Non-pigmented ciliary epithelial cell (primary cell): Measurements from ENCODE around the gene IZUMO1R.
"Not testable (repeated sequence)": the region's sequence is repeated elsewhere in the genome, so short reads cannot be mapped to it uniquely, and the experiment has no call there.

Source experiments
- DNase-seq: peaks from one replicate; pipeline ENCODE4 v3.0.0-alpha.2; 2010; ENCODE audit warnings: low read depth

IZUMO1R gene

GRCh38 chr11:94325681-94326080 lies 21.3 kb downstream of the IZUMO1R start:
- DNase-seq = no peak

GRCh38 chr11:94326947-94327346 lies 22.6 kb downstream of the IZUMO1R start:
- DNase-seq = no peak

GRCh38 chr11:94328587-94329080 lies 24.3 kb downstream of the IZUMO1R start:
- DNase-seq = no peak

- no peak for DNase-seq
These were observed 25.1 kb downstream of the IZUMO1R start for GRCh38 chr11:94329501-94329900.

- no peak for DNase-seq
These were observed 26.4 kb downstream of the IZUMO1R start for GRCh38 chr11:94330789-94331188.

- no peak for DNase-seq
These were observed 28.4 kb downstream of the IZUMO1R start for GRCh38 chr11:94332814-94333213.

GRCh38 chr11:94336033-94336432 lies 31.7 kb downstream of the IZUMO1R start:
- no peak for DNase-seq

- no peak for DNase-seq
These were observed 34.3 kb downstream of the IZUMO1R start for GRCh38 chr11:94338651-94339050.

- no peak for DNase-seq
These were observed 37.9 kb downstream of the IZUMO1R start for GRCh38 chr11:94342250-94342649.

GRCh38 chr11:94343495-94343894 lies 39.1 kb downstream of the IZUMO1R start:
- DNase-seq = no peak

GRCh38 chr11:94346311-94346710 lies 41.9 kb downstream of the IZUMO1R start:
- not testable (repeated sequence) for DNase-seq

- DNase-seq = not testable (repeated sequence)
These were observed 46.6 kb downstream of the IZUMO1R start for GRCh38 chr11:94350850-94351563.
